SKM-1 treated with dmso at 0.1 percent for 144 hours (cell line): ENCODE measurements around the gene MAP1B.

Experiments
- DNase-seq: peaks from one replicate; lab custom pipeline; 2025; ENCODE audit not compliant: unreplicated experiment; lab: John Stamatoyannopoulos, UW

The MAP1B gene

GRCh38 chr5:72245951-72246532 is 138.8 kb downstream of the MAP1B start:
- DNase-seq, result no peak

- DNase-seq, result no peak
These were observed 139.7 kb downstream of the MAP1B start for GRCh38 chr5:72246954-72247442.

GRCh38 chr5:72248410-72248981 is 141.2 kb downstream of the MAP1B start:
- no peak for DNase-seq

DNA sequence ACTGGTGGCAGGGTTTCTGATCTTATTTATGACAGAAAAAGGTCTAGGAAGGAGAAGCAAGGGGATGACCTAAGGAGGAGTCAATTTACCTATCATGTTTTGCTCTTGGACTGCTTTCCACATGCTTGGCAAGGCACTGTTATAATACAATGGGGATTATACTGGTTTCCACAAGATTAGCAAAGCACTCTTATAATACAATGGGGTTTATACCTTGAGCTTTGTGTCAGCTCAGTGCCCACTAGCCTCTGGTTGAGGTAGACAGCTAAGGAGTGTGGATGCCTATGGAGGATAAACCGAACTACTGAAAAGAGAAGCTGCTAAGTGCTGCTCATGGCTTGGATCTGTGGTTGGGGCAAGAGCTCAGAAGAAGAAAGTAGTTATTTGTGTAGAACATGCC is 144.1 kb downstream of the MAP1B start:
- DNase-seq, result no peak

DNA sequence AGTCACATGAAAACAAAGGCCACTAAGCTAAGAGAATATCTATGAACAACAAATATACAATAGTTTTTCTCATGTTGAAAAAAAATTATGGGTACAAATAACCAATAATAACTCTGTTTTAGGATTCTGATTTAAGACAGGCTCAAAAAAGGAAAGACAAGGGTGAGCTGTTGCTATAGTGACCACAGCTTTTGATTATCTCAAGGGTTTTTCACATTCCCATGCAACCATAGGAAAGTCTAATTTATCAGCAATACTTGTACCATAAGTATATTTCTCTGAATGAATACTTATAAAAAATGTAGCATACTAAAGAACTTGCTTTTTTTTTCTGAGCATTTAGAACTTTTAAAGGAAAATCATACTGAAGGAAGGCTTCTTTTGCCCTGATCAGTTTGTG is 144.7 kb downstream of the MAP1B start:
- DNase-seq, result no peak

- no peak for DNase-seq
These were observed 145.4 kb downstream of the MAP1B start for GRCh38 chr5:72252574-72253155.

- no peak for DNase-seq
These were observed 148.0 kb downstream of the MAP1B start for GRCh38 chr5:72255237-72255636.

DNA sequence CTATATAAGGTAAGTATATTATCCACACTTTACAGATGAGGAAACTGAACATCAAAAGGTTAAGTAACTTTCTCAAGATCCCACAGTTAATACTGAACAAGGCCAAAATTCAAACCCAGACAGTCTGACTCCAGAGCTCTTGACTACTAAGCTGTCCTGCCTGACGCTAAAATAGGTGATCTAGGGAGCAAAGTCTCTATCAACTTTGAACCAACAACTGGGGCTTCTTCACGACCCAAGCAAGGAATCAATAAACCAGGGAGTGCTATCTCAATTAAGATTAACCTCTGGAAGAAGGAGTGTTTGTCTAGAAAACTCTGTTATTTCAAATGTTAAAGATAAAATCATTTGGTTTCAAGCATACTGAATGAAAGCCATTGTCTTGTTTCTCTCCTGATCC is 148.4 kb downstream of the MAP1B start:
- DNase-seq, result no peak

- DNase-seq, result no peak
These were observed 149.3 kb downstream of the MAP1B start for GRCh38 chr5:72256536-72256935.
